Skeletal muscle tissue (tissue), 4 donors: ENCODE results near the gene CFAP68. TPM values are rescaled to one million over a fixed set of nuclear protein-coding genes. Genes with fewer than 3 reads are reported as not detected.
A peak's percentile ranks its signal among the peaks of the same experiment; 100 is the strongest.

ENCODE experiments used
- H3K27ac ChIP-seq: one replicate; pipeline ENCODE4 v1.7.0; 2013; ENCODE audit warnings: mild to moderate bottlenecking, low read depth, low read length, inconsistent platforms
- H3K27me3 ChIP-seq, 3 donors: one replicate each; pipeline ENCODE4 v1.7.0; 2013; ENCODE audit warnings: low read length in 3 of 3; ENCODE audit not compliant: control insufficient read depth in 3 of 3, insufficient read depth in 3 of 3
- H3K36me3 ChIP-seq, 3 donors: one replicate each; pipeline ENCODE4 v1.7.0; 2013; ENCODE audit warnings: low read length in 3 of 3; ENCODE audit not compliant: control insufficient read depth in 3 of 3, insufficient read depth in 3 of 3
- H3K4me1 ChIP-seq, 3 donors: one replicate each; pipeline ENCODE4 v1.7.0; 2013; ENCODE audit warnings: low read length in 3 of 3, mild to moderate bottlenecking in 3 of 3; ENCODE audit not compliant: control insufficient read depth in 3 of 3, insufficient read depth in 3 of 3
- H3K4me3 ChIP-seq, 3 donors: one replicate each; pipeline ENCODE4 v1.7.0; 2013; ENCODE audit warnings: low read length in 3 of 3
- H3K9ac ChIP-seq, 3 donors: one replicate each; pipeline ENCODE4 v1.7.0; 2013; ENCODE audit warnings: low read length in 3 of 3, mild to moderate bottlenecking in 3 of 3, moderate library complexity in 2 of 3, low read depth in 1 of 3
- H3K9me3 ChIP-seq, 3 donors: one replicate each; pipeline ENCODE4 v1.7.0; 2013; ENCODE audit warnings: low read length in 3 of 3; ENCODE audit not compliant: control insufficient read depth in 3 of 3
- total RNA-seq: library from RNA; depleted of rRNA; stranded (reverse); fragments of >200 nt; gene quantifications from one replicate; pipeline ENCODE4 v1.2.3, GENCODE V29; 2014
- donor health status: Osteomylitis.

CFAP68 gene
- total RNA-seq = 6.8 TPM

- Histone ChIP-seq H3K4me3 (peak within 1 kb of the TSS; percentile 93 to 98 (median 95)), H3K27me3 (no peaks in the 10 kb centered on the region), H3K4me1 (peaks cover 10 to 16% (median 12%) of the 10 kb centered on the region in 3 donors), H3K9ac (peak within 1 kb of the TSS; percentile 82 to 95 (median 93)), H3K9me3 (no peaks in the 10 kb centered on the region), H3K36me3 (peaks cover 0 to 10% (median 0%) of the 10 kb centered on the region in 3 donors), H3K27ac (peak within 1 kb of the TSS; percentile 96)
Measured at GRCh38 chr11:111878849-111879636, at the start of gene CFAP68, which contains the start of gene FDXACB1. CFAP68 (plus strand) TSS chr11:111879541; CDS start chr11:111879561, 20 bp downstream. FDXACB1 (minus strand) TSS chr11:111879165; CDS start chr11:111879132, 33 bp downstream.

- Histone ChIP-seq H3K4me1 (peaks cover 15 to 19% (median 18%) of the 10 kb centered on the region in 3 donors), H3K27me3 (no peaks in the 10 kb centered on the region), H3K9ac (peak overlapping the region in 1 of 3 donors; percentile 25), H3K27ac (no peak overlapping the region), H3K9me3 (no peaks in the 10 kb centered on the region), H3K4me3 (no peak overlapping the region), H3K36me3 (peaks cover 0 to 15% (median 0%) of the 10 kb centered on the region in 3 donors)
Measured at GRCh38 chr11:111833524-111833923, 45.8 kb upstream of the CFAP68 start.

- no peaks in the 10 kb centered on the region for H3K9me3 ChIP-seq
- H3K36me3 ChIP-seq = peaks cover 0 to 15% (median 0%) of the 10 kb centered on the region in 3 donors
- H3K27me3 ChIP-seq = no peaks in the 10 kb centered on the region
- H3K9ac ChIP-seq = no peak overlapping the region
- no peak overlapping the region for H3K27ac ChIP-seq
- H3K4me3 ChIP-seq = no peak overlapping the region
- peaks cover 15 to 19% (median 18%) of the 10 kb centered on the region in 3 donors for H3K4me1 ChIP-seq
Measured at GRCh38 chr11:111834432-111835163, 44.7 kb upstream of the CFAP68 start.

GRCh38 chr11:111835665-111836064, 43.7 kb upstream of the CFAP68 start:
- H3K27ac ChIP-seq = no peak overlapping the region
- H3K4me3 ChIP-seq = no peak overlapping the region
- no peaks in the 10 kb centered on the region for H3K27me3 ChIP-seq

GRCh38 chr11:111836162-111836561, 43.2 kb upstream of the CFAP68 start:
- no peaks in the 10 kb centered on the region for H3K27me3 ChIP-seq
- H3K4me1 ChIP-seq = peaks cover 15 to 24% (median 18%) of the 10 kb centered on the region in 3 donors
- H3K36me3 ChIP-seq = peaks cover 0 to 16% (median 0%) of the 10 kb centered on the region in 3 donors
- H3K27ac ChIP-seq = peak overlapping the region; percentile 59
- no peak overlapping the region for H3K9ac ChIP-seq
- H3K9me3 ChIP-seq = no peaks in the 10 kb centered on the region
- no peak overlapping the region for H3K4me3 ChIP-seq

More at GRCh38 chr11:111835665-111836064, 43.7 kb upstream of the CFAP68 start:
- no peak overlapping the region for H3K9ac ChIP-seq
- H3K4me1 ChIP-seq = peaks cover 15 to 24% (median 18%) of the 10 kb centered on the region in 3 donors
- no peaks in the 10 kb centered on the region for H3K9me3 ChIP-seq
- peaks cover 0 to 16% (median 0%) of the 10 kb centered on the region in 3 donors for H3K36me3 ChIP-seq

- peak overlapping the region; percentile 59 for H3K27ac ChIP-seq
- no peak overlapping the region for H3K9ac ChIP-seq
- peaks cover 0 to 13% (median 0%) of the 10 kb centered on the region in 3 donors for H3K36me3 ChIP-seq
- no peaks in the 10 kb centered on the region for H3K9me3 ChIP-seq
- H3K27me3 ChIP-seq = no peaks in the 10 kb centered on the region
- peaks cover 18 to 24% (median 18%) of the 10 kb centered on the region in 3 donors for H3K4me1 ChIP-seq
- H3K4me3 ChIP-seq = no peak overlapping the region
Measured at GRCh38 chr11:111836721-111837120, 42.6 kb upstream of the CFAP68 start.

GRCh38 chr11:111837366-111837891, 41.9 kb upstream of the CFAP68 start:
- H3K27ac ChIP-seq = peak overlapping the region; percentile 59
- H3K9me3 ChIP-seq = no peaks in the 10 kb centered on the region
- no peak overlapping the region for H3K9ac ChIP-seq
- H3K27me3 ChIP-seq = no peaks in the 10 kb centered on the region
- peaks cover 0 to 13% (median 0%) of the 10 kb centered on the region in 3 donors for H3K36me3 ChIP-seq
- H3K4me1 ChIP-seq = peaks cover 18 to 24% (median 18%) of the 10 kb centered on the region in 3 donors
- no peak overlapping the region for H3K4me3 ChIP-seq

GRCh38 chr11:111838054-111838453, 41.3 kb upstream of the CFAP68 start:
- Histone ChIP-seq H3K36me3 (peaks cover 0 to 15% (median 0%) of the 10 kb centered on the region in 3 donors), H3K9ac (no peak overlapping the region), H3K4me1 (peaks cover 18 to 20% (median 18%) of the 10 kb centered on the region in 3 donors), H3K4me3 (no peak overlapping the region), H3K9me3 (no peaks in the 10 kb centered on the region), H3K27me3 (no peaks in the 10 kb centered on the region), H3K27ac (peak overlapping the region; percentile 5)

- H3K27me3 ChIP-seq = no peaks in the 10 kb centered on the region
- no peaks in the 10 kb centered on the region for H3K9me3 ChIP-seq
- peak overlapping the region; percentile 16 for H3K27ac ChIP-seq
- H3K4me3 ChIP-seq = no peak overlapping the region
- peaks cover 9 to 12% (median 12%) of the 10 kb centered on the region in 3 donors for H3K4me1 ChIP-seq
- no peak overlapping the region for H3K9ac ChIP-seq
- H3K36me3 ChIP-seq = peaks cover 4 to 22% (median 15%) of the 10 kb centered on the region in 3 donors
Measured at GRCh38 chr11:111840143-111840542, 39.2 kb upstream of the CFAP68 start.
